DMS79 treated with DMSO at 0.1 percent for 48 hours (cell line): ENCODE data around the gene TOMM22.
"Not testable (repeated sequence)": the region's sequence is repeated elsewhere in the genome, so short reads cannot be mapped to it uniquely, and the experiment has no call there.

Experiments used
- DNase-seq: peaks from one replicate; lab custom pipeline; 2025; lab: John Stamatoyannopoulos, UW

Gene TOMM22

GRCh38 chr22:38681582-38682335 is at the start of gene TOMM22:
TOMM22 (plus strand) TSS chr22:38681957; CDS start chr22:38681979, 22 bp downstream.
- DNase-seq = peak; percentile 57

- DNase-seq = no peak
Observed at GRCh38 chr22:38632528-38632927, 49.2 kb upstream of the TOMM22 start.

GRCh38 chr22:38638216-38638615 is 43.5 kb upstream of the TOMM22 start:
- no peak for DNase-seq

- no peak for DNase-seq
Observed at GRCh38 chr22:38638728-38639127, 43.0 kb upstream of the TOMM22 start.

- DNase-seq = no peak
Observed at GRCh38 chr22:38641476-38642040, 40.2 kb upstream of the TOMM22 start.

DNA sequence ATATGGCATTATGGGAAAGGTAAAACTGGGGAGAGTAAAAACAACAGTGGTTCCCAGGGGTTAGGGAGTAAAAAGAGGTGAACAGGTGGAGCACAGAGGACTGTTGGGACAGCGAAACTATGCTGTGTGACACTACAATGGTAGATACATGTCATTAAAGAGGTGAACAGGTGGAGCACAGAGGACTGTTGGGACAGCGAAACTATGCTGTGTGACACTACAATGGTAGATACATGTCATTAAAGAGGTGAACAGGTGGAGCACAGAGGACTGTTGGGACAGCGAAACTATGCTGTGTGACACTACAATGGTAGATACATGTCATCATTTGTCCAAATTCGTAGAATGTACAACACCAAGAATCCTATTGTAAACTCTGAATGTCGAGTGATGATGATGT is 37.5 kb upstream of the TOMM22 start:
- not testable (repeated sequence) for DNase-seq

- DNase-seq = no peak
Observed at GRCh38 chr22:38645430-38645829, 36.3 kb upstream of the TOMM22 start.

DNA sequence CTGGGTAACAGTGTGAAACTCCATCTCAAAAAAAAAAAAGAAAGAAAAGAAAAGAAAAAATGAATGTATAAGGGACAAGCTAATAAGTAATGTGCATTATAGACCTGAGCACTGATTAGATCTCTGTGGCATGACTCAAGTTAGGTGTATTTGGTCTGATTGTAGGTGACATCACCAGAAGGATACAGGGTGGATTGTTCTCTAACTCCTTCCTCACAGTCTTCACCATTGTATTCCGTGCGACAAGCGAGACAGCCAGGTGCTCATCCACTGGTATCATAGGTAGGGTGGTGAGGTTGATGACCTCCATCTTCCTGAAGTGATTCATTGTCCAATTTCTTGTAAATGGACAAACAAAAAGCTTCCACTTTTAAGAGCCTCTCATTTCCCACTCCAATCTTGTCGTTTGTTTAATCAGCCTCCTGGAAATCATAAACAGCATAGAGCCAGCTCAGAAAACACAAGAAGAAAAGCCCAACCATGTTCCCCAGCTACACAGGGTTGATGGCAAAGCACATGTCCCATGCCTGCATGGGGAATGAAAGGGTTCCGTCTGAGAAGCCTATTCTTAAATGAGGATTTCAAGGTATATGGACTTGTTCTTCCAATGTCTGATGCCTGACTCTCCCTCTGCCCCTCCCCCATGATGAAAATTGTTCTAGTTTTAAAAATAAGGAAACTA is 31.8 kb upstream of the TOMM22 start:
- no peak for DNase-seq

GRCh38 chr22:38652859-38653258 is 28.9 kb upstream of the TOMM22 start:
- DNase-seq = no peak

GRCh38 chr22:38653741-38654140 is 28.0 kb upstream of the TOMM22 start:
- DNase-seq = no peak

DNA sequence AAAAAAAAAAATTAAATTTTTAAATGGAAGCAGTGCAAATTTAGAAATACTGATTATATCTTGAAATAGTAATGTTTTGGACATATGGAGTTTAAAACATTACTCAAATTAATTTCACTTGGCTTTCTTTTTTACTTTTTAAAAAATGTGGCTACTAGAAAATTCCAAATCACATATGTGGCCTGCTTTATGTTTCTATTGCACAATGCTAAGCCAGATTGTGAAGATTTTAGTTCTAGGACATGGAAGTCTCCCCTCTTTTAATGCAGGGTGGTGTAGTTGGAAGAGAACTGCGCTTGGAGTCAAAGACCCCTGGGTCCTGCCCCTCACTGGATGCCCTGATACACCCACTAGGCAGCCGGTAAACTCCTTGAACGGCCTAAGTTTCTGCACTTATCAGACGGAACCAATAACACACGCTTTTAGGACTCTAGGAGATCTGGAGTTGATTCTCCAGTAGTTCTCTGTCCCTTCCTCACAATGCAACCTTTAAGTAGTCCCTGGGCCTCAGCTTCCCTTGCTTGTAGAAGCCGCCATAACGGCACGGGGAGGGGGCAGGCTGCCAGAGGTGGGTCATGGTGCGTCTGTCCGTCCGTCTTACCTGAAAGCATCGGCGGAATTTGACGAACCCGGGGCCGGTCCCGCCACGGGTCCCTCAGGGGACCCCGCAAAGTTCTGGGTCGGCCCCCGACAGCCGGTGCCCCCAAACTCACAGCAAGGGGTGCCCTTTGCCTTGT is 26.1 kb upstream of the TOMM22 start:
- DNase-seq = no peak

GRCh38 chr22:38656256-38657044 is 25.3 kb upstream of the TOMM22 start, which contains the start of the genes CBY1 and FAM227A:
CBY1 (plus strand) TSS chr22:38656638; CDS start chr22:38668055, 11,417 bp downstream.
FAM227A (minus strand) TSS chr22:38656392; CDS start chr22:38650168, 6,224 bp downstream.
- DNase-seq = peak; percentile 70

GRCh38 chr22:38657045-38657909 is 24.5 kb upstream of the TOMM22 start:
- DNase-seq = no peak

DNA sequence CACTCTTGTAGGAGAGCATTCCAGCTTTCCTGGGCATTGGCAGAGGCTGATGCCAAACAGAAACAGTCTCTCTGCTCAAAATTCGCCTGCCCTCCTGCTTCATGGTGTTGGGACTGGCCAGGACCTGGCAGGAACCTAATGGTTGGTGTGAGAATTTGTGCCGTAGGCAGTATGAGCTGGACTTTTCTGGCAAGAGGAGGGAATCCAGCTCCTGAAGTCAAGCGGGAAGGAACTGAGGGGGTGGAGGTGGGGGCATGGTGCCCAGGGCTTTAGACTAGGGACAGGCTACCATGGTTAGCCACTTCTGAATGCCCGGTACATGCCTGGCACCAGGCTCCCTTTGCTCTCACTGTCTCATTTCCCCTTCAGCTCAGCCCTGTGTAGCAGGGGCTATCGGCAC is 6.9 kb upstream of the TOMM22 start:
- no peak for DNase-seq

DNA sequence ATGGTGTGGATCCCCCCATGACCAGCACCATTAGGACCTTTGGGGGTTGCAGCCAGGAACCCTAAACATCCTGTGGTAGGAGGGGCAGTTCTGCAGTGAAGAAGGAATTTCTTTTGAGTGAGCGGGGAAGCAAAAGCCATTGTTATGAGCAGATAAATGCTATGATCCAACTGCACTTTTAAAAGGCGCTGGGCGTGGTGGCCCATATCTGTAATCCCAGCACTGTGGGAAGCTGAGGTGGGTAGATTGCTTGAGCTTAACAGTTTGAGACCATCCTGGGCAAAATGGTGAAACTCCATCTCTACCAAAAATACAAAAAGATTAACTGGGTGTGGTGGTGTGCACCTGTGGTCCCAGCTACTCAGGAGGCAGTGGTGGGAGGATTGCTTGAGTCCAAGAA is 5.9 kb upstream of the TOMM22 start:
- DNase-seq = no peak

DNA sequence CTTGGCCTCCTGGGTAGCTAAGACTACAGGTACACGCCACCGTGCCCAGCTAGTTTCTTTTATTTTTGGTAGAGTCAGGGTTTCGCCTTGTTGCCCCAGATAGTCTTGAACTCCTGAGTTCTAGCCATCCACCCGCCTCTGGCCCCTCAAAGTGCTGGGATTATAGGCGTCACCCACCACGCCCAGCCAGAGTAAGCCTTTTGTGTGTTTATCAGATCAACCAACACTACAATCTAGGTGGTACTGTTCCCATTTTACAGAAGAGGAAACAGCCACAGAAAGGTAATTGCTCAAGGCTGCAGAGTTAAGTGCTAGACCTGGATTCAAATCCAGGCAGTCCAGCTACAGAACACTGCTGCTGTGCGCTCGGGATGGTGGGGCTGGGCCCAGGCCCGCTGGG is 3.1 kb downstream of the TOMM22 start:
- no peak for DNase-seq

DNA sequence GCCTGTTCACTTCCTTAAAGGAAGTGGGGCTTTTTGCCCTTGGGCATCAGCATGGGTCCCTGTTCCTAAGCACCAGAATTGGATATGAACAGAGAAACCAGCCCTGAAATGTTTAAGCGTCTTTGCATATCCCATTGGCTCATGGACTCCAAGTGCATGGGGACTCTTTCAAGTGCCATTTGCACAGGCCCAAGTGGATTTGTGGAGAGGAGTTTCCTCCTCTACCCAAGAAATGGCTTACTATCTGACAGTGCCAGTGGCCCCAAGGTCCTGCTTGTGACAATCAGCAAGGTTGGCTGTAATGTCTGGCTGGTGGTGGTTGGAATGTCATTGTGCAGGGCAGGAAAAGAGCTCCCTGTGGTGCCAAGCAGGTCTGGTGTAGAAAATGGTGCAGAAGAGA is 4.0 kb downstream of the TOMM22 start:
- DNase-seq = no peak

GRCh38 chr22:38689651-38690050 is 7.9 kb downstream of the TOMM22 start:
- DNase-seq = no peak

- no peak for DNase-seq
Observed at GRCh38 chr22:38694049-38694448, 12.3 kb downstream of the TOMM22 start.

DNA sequence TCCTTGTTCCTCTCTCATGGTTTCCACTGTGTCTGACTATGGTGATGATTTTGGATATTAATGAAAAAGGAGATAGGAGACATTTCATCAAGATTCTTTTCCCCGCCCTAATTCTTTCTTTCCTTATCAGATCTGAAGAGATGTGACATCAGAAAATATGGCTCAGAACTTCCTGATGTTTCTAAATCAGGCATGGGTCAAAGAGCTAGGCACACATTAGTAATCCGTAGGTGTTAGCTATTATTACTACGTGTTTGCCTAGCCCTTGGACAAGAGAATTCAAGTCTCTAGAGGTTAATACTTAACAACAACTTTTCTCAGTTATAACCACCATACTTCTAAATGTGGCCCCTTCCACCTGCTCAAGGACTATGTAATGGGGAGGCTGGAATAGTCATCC is 13.2 kb downstream of the TOMM22 start:
- DNase-seq = no peak
